H54 (cell line): ENCODE measurements around the gene CTSZ.
A peak's percentile ranks its signal among the peaks of the same experiment; 100 is the strongest.

Experiments
- DNase-seq: peaks from one replicate; pipeline ENCODE4 v3.0.0; 2011; ENCODE audit warnings: low spot score, mixed read lengths; ENCODE audit not compliant: insufficient read length
- FAIRE-seq: peaks from 3 replicates; lab custom pipeline; 2011; peaks lifted over from hg19 to GRCh38; lab: Jason Lieb, UNC
- POLR2A ChIP-seq: IDR thresholded peaks from 2 replicates; pipeline ENCODE4 v1.6.1; 2011; ENCODE audit warnings: low read depth, mild to moderate bottlenecking, low read length

Gene CTSZ

DNA sequence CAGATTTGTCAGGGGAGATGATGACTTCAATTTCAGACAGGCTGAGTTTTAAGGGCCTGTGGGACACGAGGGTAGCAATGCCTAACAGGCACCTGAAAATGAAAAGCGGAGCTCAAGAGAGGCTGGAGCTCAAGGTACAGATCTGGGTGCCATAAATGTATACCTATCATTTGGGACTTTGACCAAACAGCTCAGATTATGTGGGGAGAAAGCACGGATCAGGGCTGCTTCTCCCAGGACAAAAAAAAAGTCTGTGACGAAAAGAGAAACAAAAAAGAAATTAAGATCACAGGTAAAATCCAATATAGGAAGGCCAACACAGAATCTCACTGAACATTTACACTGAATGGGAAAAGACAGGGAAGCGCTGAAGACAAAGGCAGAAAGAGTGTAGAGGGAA is 33.6 kb upstream of the CTSZ start:
- FAIRE-seq: no peak
- no peak for TF ChIP-seq POLR2A

DNA sequence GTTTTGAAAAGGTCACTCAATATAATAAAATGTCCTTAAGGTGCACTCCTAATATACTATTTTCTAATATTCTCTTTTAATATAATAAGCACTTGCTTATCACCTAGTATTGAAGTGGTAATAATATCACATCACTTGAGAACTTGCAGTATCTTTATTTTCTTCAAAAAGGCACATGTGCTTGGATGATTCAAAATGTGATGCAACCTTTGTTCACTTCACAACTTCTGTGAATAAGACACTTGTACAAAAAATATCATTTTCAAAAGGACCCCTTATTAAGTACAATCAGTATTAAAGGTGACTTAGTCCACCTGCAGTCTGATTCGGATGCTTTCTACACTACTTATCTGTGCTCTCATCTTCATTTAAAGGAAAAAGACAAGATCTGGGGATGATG is 32.2 kb upstream of the CTSZ start:
- DNase-seq: no peak
- FAIRE-seq: no peak
- no peak for TF ChIP-seq POLR2A

More for the DNA sequence above, 33.6 kb upstream of the CTSZ start:
- DNase-seq: no peak

DNA sequence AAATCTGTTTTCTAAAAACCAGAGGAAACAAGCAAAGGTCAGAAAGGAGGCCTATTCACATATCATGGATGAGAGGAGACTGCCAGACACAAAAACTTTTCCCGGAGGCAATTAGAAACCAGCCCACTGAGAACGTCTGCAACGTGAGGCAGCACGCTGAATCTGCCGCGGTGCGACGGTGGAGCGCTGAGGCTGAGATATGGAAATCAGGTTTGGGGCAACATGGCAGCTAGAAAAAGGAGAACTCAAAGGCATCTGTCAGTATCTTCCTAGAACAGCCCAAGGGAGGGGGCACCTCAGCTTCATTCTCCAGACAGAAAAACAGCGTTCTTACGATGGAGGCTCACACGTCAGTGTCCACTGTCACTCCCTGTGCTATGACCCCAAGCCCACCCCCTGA is 30.3 kb upstream of the CTSZ start:
- FAIRE-seq (no peak), DNase-seq (no peak)
- TF ChIP-seq POLR2A: no peak

DNA sequence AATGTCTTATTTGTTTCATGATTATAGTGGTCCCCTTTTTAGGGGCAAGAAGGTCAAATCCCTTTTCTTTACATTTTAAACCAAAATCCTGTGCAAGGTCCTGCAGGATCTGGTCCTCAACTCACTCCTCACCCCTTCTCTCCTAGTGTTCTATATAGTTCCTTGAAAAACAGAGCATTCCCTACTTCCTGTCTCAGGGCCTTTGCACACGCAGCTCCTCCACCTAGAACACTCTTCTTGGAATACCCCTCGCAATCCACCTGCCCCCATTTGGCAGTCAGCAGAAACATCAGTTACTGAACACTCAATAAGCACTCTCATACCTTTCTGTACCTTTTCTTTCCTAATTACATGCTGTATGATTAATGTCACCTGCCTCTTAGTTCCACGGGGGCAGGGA is 28.3 kb upstream of the CTSZ start:
- no peak for TF ChIP-seq POLR2A
- no peak for DNase-seq
- no peak for FAIRE-seq

DNA sequence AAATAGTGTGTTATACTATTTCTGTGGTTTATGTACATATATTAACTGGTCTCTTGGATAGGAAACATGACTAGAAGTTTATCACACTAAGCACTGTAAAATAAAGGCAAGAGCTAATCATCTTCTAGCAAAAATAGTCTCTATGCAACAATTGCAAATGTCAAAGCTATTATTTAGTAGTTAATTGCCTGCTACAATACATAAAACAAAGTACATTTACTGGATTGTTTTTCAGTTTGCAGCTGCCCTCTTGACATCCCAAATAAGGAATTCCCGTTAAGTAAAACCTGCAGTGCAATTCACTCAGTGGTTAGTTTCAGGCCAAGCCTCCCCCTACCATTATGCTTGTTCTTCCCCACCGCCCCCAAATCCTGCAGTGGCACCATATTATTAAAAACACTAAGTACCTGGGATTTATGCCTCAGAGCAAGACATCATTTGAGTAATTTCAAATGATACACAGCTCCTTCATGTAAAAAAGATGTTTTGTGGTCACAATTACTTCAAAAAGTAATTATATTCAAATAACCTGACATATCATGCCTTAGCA is 26.6 kb upstream of the CTSZ start:
- DNase-seq (no peak), FAIRE-seq (no peak)
- no peak for TF ChIP-seq POLR2A

DNA sequence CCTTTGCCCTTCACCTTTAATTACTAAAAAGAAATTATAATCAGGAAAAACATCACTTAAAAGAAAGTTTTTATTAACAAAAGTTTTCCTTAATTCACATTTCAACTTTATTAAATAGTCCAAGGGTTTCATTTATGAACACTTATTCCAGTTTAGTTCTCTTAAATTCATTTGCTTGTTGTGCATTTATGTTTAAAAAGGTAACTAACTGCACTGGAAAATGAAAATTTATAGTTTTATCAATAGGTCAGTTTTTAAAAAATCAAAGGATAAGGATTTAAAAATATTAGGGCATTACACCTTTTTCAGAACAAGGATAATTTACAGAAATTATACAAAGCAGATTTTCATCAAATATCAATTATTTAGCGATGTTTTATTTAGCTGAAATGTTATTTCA is 26.0 kb upstream of the CTSZ start:
- FAIRE-seq (no peak), DNase-seq (no peak)
- TF ChIP-seq POLR2A: no peak

DNA sequence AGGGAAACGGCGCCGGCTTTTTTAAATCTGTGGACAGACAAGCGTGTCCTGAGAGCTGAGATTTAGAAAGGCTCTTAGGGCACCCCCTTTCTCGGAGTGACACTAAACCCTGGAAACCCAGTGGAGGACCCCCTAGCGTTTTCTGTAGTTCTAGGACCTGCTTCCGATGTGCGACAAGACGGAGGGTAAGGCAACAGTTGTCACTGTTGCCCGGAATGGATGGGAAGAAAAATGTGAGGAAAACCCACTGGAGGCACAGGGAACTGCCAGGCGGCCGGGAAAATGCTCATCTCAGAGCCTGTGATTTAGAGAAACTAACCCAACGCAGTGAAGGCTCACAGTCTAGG is 25.6 kb upstream of the CTSZ start:
- TF ChIP-seq POLR2A: no peak
- peak; percentile 37 for DNase-seq
- FAIRE-seq: no peak

DNA sequence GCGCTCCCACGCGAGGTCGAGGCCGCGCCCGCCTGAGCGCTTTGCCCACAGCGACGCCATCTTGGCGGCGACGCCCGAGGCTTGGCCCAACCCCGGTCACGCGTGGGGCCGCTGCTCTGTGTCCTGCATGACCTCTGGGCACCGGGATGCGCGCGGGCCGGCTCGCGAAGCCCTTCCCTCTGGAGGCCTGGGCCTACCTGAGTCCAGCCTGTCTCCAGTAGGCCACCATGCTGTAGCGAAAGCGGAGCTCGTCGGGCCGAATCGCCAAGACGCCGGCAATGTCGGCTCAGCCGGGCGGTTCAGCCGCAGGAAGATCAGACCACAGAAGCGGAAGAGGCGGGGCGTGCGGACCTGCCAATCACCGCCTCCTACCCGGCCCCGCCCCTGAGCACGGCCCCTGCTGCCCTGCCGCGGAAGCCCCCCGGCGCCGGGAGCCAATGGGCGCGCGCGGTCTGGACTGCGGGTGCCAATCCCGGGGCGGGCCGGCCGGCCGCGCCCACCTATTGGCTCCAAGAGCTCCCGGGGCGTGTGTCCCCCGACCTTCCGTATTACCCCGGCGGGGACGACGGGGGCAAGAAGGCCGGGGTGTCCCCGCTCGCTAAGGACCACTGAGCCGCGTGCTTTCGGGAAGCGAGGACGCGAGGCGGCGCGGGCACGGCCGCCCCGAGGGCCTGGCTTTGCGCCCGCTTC is 25.1 kb upstream of the CTSZ start, which contains the start of gene ATP5F1E:
Gene ATP5F1E (minus strand): TSS at position 313 of the 690 bp plus-strand sequence. CDS start 84 bp downstream, at position 229.
- FAIRE-seq (no peak), DNase-seq (peak; percentile 87)
- peak; percentile 86 for TF ChIP-seq POLR2A

DNA sequence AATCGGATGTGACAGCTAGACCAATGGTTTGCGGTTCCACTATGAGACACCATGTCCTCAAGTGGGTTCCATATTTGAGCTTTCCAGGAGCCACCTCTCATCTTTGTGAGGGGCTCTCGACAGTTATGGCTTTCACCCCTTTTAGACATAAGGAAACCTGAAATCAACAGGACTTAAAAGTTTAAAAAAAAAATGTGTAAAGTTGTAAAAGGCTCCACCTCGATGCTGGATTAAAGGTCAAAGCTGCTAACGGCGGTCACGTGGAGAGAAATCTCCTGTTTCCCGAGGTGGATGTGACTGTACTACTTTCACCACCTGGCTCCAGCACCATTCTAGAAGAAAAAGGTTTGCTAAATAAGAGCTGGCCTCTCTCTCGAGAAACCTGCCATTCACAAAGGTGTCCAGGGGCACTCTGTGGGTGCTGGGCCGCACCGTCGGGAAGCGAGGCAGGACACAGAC is 24.5 kb upstream of the CTSZ start:
- FAIRE-seq (no peak), DNase-seq (no peak)
- no peak for TF ChIP-seq POLR2A

DNA sequence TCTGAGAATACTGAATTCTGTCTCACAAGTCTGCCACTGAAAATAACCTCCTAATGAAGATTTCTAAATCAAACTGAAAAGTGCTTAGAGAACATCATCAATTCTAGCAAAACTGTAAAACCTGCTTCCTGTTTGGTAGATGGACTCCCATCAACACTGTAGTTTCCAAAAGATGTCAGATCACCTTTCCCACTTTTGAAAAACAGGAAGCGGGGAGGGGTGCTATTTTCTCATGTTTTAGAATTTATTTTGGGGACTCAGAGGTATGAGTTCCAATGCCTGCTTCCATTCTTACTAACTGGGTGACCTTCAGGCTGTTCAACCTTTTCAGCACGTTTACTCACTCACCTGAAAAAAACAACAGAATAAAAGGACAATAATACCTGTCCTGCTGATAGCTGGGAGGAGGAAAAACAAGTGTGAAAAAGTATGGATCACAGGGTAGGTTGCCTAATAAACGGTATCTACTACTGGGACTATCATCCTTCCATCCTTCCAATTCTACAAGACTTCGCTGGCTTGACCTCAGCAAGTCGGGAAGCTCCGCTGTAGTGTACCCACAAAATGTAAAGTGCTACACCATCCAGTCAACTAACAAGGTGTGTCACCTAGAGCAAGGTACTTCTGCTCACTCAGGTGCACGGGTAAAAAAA is 24.0 kb upstream of the CTSZ start:
- FAIRE-seq (no peak), DNase-seq (no peak)
- TF ChIP-seq POLR2A: no peak

DNA sequence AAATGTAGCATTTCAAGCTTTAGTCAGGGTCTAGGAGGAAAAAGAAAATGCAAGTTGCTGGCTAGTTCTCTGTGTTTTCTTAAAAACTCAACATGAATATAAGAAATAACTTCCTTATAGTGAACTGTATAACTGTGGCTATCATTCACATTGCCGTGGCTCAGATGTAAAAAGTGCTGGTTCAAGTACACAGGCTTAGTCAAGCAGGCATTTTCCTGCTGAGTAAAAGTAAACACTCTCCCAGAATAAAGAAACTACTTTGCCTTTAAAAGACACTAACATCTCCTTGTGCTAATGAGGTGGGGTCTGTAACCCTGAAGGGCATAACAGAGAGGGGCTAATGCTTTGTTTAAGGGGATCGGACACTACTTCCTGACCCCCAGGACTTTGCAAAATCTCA is 21.8 kb upstream of the CTSZ start:
- no peak for DNase-seq
- FAIRE-seq: no peak
- no peak for TF ChIP-seq POLR2A

DNA sequence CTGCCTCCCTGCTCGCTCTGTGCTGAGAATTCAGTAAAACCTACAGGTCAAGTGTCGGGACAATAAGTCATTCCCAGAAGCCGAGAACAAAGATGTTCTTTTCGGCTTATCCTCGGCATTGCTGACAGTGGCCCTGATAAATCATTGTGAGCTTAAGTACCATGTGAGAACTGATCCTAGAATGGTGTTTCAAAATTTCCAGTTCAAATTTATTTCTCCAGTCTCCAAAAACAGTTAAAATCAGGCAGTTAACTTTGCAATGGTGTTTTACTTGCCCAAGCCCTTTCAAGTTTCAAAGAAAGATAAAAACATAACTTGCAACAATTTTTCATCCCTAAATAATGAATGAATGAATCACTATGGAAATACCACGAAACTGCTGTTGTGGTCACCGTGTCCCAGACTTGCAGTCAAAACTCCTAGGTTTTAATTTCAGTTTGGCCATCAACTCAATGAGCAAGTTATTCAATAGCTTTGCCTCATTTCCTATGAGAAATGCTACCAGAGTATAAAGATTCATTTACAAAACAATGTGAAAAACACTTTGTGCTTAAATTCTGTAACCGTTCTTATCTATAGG is 20.8 kb upstream of the CTSZ start:
- FAIRE-seq (no peak), DNase-seq (no peak)
- TF ChIP-seq POLR2A: no peak

DNA sequence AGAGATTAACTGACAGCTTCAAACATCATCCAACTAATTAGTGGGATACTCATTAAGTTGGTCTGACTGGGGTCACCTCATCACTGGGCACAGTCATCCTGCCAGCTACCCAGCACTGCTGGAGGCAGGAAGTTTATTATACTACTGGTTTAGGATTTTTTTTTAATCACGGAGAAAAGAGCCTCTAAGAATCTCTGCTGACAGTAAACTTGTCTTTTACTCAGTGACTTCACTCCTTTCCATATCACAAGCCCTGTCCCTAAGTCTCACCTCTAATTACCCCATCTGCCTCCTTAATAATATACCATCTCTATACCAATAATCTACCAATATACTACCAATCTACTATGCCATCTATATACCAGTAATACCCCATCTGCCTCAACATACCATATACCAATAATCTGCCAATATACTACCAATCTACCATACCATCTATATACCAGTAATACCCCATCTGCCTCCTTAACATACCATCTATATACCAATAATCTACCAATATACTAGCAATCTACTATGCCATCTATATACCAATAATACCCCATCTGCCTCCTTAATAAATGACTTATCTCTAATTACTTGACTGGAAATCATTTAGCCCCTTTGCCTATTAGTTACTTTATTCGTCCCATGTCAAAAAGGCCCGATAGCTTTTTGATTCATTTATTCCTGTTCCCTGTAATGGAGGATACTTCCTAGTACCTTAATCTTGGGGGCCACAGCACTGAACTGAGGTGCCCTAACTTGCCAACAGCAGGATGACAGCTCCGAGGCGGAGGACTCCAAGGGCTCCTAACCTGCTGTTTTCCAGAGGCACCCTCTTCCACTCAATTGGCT is 20.1 kb upstream of the CTSZ start:
- FAIRE-seq: no peak
- no peak for DNase-seq
- no peak for TF ChIP-seq POLR2A
